T-helper 1 cell treated with Interleukin-12 subunit alpha and Interleukin-12 subunit beta and Interleukin-4 antibody, amounts not matched to agents 30 ng/mL and 1 ng/mL, for 36 hours (primary cell): ENCODE results near the gene TECTA. TPM values are rescaled to one million over a fixed set of nuclear protein-coding genes. Genes with fewer than 3 reads are reported as not detected.
"Not testable (repeated sequence)": the region's sequence is repeated elsewhere in the genome, so short reads cannot be mapped to it uniquely, and the experiment has no call there.

Source experiments
- intact Hi-C: fragments of 100-400 bp; cut with micrococcal nuclease; formaldehyde crosslinking; loops from one replicate; pipeline ENCODE4 v1.15.1; 2024
- total RNA-seq: library from RNA; stranded (reverse); gene quantifications from 2 replicates; pipeline ENCODE4 v1.2.3, GENCODE V29; 2022

Gene TECTA
- total RNA-seq, 1 donor from 2014 or later = 0.29 TPM

DNA sequence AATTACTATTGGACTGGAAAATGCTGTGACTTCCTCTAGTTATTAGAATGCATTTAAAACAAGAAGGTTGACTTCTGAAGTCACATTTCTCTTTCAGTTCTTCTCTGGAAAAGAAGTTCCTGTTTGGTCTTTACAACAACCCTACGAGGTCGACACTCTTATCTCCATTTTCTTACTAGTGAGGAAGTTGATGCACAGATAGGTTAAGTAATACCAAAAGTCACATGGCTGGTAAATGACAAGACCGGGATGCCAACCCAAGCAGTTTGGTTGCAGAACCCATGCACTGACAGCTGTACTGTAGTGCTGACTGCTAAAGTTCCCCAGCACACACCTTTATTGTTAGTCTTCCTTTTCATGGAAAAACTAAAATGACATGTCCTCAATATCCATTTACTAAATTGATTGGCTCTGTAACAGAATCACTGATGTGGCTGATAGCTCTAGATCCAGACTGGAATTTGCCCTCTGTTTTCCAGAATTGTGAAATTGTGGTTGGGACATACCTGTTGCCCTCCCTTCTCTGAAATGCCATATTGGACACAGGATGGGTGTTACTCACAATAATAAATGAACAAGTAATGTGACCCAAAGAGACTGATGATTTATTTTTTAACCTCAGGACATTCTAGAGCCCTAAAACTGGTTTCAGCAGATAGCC is 9.4 kb upstream of the TECTA start:
- intact Hi-C loops = no loop called here

GRCh38 chr11:121095561-121095960 is 5.5 kb upstream of the TECTA start:
- intact Hi-C loops = no loop called here

DNA sequence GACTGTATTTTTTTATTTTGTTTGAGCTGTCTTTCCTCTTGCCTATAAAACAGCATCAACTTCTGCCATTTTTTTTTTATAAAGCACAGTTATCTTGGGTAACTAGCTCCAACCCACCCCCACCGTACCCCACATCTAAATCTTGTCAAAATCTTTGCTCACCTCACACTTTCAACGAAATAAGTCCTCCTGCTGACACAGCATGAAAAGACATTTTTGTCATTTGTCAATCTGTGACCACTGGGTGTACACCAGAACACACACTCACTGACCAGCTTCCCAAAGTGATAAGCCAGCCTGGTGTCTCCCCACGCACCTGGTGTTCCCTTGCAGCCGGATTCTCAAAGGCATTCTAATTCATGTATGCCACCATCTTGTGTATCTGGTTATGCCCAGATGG is 1.7 kb upstream of the TECTA start:
- intact Hi-C loops = no loop called here

DNA sequence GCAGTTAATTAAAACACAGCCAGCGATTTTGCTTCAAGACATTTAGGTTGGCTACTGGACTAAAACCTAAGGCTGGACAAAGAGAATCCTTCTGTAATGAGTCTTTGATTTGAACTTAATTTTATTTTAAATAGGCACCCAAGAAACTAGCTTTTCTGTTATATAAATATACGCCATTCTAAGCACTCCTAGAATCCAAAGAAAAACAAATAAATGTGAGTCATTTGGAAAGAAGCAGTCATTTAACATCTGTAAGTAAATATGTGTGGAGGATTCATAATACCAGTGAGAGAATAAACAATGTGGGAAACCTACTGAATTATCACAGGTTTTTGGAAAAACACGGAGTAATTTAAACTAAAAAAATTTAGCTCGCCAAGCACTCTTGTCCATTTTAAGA is 1.2 kb upstream of the TECTA start:
- intact Hi-C loops = no loop called here

GRCh38 chr11:121104312-121104762 is 3.3 kb downstream of the TECTA start:
- intact Hi-C loops = no loop called here

- intact Hi-C loops = no loop called here
These were observed 4.0 kb downstream of the TECTA start for GRCh38 chr11:121105063-121105480.

DNA sequence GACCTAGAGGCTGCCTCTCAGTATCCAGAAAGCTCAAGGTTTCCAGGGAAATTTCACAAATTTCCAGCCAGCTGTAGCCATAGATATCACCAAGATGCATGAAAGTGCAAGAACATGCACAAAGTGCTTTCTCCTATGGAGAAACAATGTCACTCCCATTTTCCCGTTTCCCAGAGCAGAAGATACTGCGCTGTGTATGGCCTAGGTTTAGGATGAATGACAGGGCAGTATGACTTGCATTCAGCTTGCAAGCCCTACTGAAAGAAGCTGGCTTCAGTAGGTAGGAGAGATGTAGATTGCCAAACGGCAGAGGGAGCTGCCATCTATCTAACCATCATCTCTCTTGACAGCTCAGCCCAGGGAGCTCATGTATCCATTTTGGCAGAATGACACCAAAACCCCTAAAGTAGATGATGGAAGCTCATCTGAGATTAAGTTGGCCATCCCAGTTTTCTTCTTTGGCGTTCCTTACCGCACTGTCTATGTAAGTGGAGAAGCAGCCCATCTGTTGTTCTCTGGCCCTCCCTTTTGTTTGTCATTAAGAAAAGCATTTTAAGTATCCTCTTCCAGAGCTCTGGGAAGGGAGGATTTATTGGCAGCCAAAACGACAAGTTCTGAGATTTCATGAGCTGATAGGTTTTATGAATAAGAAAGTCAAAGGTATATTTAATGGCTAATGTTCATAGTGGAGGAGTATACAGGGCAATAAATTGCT is 4.6 kb downstream of the TECTA start:
- intact Hi-C loops = no loop called here

- intact Hi-C loops = no loop called here
These were observed 5.8 kb downstream of the TECTA start for GRCh38 chr11:121106812-121107211.

DNA sequence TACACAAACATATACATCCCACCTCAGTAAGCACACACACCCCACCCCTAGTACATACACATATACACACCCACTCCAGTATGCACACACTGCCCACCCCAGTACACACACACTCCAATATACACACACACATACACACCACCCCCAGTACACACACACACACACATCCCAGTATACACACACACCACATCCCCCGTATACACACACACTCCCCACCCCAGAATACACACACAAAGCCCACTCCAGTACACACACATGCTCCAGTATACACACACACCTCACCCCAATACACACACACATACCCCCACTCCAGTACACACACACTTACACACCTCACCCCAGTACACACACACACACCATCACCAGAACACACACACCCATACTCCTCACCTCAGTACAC is 7.4 kb downstream of the TECTA start:
- intact Hi-C loops = no loop called here

DNA sequence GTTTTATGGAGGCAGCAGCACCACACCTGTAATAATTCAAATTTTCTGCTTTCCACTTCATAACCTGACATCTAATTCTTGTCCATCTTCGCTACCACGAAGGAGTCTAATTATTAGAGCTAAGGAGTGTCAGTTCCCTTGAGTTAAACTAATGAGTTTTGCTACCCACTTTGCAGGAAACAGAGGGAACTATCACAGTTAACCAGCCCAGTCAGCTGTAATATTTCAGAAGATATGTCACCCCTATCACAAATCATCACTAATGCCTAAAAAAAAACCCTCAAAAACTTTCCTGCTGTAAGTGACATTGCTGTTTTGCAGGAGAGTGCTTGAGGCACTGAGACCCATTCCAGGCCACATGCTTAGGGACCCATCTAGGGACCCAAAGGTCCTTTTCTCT is 8.4 kb downstream of the TECTA start:
- intact Hi-C loops = no loop called here

GRCh38 chr11:121109916-121110586 is 9.0 kb downstream of the TECTA start:
- intact Hi-C loops = no loop called here

GRCh38 chr11:121110871-121111724 is 10.1 kb downstream of the TECTA start:
- intact Hi-C loops = no loop called here

GRCh38 chr11:121112498-121113455 is 11.7 kb downstream of the TECTA start:
- intact Hi-C loops = loop anchor here (1.0 to 2.0 kb wide), 3 partner anchors 178 to 601 kb away; partner anchors contain the start of gene GRIK4

DNA sequence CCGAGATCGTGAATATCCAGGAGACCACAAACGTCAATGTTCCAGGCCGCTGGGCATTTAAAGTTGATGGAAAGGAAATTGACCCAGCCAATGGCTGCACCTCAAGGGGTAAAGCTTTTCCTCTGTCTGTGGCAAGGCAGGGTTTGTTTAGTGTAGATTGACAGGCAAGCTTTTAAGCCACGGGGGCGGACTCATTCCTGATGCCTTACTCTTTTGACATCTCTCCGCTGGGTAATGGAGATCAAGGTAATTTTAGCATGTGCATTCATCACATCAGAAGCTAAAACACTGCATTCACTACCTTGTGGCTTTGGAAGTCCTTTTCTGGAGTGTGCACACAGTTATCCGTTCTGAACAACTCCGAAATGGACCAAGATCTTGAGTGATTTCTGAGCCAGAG is 12.6 kb downstream of the TECTA start:
- intact Hi-C loops = loop anchor here (2.0 kb wide), 1 partner anchor 185 kb away; no protein-coding TSS in a partner anchor

- intact Hi-C loops = not testable (repeated sequence)
These were observed 14.0 kb downstream of the TECTA start for GRCh38 chr11:121115024-121115423.

DNA sequence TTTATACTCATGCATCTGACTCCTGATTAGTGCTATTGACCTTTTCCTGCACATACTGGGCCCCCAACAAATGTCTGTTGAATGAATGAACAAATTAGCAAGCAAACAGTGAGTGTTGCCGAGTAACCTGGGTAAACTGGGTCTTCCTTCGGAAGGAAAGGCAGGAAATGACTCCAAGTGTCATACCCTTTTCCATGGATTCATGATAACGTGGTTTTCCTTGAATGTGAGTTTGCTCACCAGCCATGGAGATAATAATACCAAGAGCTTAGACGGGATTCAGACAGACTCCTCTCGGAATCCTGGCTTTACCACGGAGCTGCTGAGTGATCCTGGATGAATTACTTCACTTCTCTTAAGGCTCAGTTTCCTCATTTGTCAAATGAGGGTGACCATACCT is 16.7 kb downstream of the TECTA start:
- intact Hi-C loops = no loop called here

DNA sequence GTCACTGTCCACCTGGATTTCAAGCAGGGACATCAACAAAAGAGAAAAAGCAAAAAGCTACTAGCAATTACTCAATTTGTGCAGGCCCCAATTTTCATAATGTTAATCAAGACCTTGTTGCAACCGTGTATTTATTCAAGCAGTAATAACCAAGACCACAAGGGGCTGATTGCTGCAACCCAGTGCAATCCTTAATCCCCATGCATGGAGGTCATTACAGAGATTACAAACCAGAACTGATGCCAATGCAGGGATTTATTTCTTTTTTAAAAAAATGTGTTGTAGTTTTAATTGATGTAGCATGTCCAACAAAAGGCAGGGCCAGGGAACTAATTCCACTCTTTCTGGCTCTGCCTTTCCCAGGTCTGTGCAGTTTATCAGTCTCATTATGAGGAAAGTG is 18.4 kb downstream of the TECTA start:
- intact Hi-C loops = no loop called here

GRCh38 chr11:121122328-121122727 is 21.3 kb downstream of the TECTA start:
- intact Hi-C loops = no loop called here

DNA sequence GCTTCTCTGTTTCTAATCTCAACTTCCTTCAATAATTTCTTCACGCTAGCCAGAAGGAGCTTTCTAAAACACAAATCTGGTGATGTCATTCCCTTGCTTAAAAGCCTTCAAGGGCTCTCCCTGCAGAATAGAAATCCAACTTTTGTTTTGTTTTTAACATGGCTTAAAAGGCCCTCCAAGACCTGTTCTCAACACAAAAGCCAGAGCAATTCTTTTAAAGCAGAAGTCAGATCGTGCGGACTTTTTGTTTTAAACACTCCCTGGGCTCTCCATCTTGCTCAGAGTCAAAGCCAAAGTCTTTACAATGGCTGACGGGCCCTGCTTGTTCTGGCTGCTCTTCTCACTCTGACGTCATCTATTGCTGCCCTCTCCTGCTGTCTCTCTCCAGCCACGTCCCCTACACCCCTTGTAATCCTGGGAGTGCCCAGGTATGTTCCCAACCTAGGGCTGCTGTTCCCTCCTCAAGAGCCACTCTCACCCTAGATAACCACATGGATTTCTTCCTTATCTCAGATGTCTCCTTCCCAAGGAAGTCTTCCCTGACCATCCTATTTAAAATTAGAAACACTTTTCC is 22.5 kb downstream of the TECTA start:
- intact Hi-C loops = no loop called here

- intact Hi-C loops = no loop called here
These were observed 26.8 kb downstream of the TECTA start for GRCh38 chr11:121127809-121128208.
